HG02885 (cell line): ENCODE results near the gene TMEM234.

Experiments
- ATAC-seq: cut with Tn5 transposase; IDR thresholded peaks from one replicate; pipeline ENCODE4 v1.9.1; 2021; ENCODE audit warnings: mild to moderate bottlenecking; ENCODE audit not compliant: unreplicated experiment, poor library complexity

TMEM234 gene

DNA sequence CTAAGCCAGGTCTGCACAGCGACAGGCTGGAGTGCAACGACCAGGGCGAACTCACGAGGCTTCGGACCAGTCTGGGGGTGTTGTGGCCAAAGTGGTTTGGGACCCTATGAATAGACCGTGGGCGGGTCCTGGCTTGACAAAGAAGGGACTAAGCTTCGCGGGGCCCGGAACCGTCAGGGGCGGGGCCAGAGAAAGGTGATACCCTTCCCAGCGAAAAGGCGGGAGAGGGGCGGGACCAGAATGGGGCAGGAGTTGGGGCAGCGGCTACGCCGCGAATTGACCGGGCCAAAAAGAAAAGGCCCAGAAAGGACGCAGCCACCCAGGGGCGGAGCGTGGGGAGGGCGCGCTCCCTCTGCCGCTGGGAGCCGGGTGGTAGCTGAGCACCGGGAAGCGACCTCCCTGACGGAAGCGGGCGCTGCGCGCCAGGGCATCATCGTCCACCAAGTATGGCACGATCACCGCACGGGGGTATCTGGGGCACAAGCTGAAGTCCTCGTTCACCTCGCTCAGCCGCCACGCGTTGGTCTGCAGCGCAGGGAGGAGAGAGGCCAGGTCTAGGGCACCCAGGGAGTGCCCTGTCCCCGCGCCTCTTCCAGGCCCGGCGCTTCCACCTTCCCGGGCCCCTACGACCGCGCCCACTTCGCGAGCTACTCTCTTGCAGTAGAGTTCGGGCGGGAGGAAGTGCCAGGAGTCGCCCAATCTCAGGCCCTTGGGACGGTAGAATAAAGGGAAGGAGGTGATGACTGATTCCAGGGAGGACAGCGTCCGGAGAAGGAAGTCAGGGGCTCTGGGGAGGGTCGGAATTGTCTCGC lies 18.2 kb upstream of the TMEM234 start:
- ATAC-seq = no peak

DNA sequence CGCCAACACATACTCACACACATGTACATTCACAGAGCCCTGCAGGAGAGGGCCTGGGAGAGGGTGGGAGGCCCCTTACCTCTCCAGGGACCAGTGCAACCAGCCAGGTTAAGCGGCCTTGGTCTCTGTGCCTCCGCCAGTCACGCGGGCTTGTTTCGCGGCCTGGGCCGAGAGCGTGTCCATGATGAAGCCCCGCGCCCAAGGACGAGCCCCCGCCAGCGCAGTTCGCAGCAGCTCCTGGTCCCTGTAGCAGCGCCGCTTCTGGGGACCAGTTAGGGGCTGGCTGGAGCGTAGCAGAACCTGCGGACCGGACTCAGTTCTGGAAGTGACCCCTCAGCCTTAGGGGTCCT lies 17.6 kb upstream of the TMEM234 start:
- no peak for ATAC-seq

DNA sequence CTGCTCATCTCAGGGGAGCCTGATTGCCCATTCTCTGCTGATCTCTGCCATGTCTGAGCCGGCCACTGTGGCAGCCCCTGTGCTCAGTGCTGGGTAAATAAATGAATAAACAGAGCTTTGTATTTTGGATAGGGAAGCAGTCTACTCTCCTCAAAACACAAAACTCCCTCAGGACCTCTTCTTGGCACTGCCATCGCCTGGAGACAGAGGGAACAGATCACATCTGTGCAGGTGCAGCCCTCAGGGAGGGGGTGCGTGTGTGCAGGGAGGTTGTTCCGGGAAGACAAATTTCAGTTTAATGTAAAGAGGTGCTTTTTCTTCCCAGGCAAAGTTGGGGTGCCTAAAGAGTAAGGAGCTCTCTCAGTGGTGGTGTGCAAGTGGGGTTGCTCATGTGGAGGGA lies 17.2 kb upstream of the TMEM234 start:
- no peak for ATAC-seq

DNA sequence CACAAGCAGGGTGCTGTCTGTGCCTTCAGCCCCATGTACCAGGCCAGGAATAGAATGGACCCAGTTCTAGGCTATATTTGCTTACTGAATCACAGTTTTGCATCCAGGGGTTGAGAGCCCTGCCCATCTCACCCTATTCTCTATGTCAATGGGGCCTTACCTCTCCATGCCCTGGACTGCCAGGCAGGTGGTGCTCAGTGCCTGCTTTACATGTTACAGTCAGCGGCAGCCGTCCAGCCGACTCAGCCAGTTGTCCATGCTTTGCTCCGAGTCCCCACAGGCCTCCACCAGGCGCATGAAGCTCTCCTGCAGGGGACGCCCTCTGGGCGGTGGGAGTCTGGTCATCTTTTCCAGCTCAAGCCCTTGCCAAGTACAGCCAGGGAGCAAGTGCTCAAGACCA lies 12.6 kb upstream of the TMEM234 start:
- ATAC-seq = no peak

DNA sequence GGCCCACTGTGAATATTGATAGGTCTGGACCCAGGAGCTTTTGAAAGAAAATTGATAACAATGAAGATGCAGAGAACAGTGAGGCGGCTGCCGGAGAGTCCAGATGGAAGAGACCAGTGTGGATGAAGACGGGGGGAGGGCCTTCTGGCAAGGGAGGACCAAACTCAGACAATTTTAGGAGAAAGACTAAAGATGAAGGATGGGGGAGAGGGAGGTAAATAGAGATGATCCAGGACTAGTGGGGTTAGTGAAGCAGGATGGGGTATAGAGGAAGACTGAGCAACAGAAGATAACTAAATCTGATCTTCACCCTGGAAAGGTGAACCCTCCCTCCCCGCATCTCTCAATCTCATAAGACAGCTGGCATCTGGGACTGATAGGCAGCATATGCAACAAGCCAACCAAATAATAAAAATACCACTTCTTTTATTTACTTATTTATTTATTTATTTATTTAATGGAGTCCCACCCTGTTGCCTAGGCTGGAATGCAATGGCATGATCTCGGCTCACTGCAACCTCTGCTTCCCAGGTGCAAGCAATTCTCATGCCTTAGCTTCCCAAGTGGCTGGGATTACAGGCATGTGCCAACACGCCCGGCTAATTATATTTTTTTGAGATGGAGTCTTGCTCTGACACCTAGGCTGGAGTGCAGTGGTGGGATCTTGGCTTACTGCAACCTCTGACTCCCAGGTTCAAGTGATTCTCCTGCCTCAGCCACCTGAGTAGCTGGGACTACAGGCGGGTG lies 10.6 kb upstream of the TMEM234 start:
- no peak for ATAC-seq

DNA sequence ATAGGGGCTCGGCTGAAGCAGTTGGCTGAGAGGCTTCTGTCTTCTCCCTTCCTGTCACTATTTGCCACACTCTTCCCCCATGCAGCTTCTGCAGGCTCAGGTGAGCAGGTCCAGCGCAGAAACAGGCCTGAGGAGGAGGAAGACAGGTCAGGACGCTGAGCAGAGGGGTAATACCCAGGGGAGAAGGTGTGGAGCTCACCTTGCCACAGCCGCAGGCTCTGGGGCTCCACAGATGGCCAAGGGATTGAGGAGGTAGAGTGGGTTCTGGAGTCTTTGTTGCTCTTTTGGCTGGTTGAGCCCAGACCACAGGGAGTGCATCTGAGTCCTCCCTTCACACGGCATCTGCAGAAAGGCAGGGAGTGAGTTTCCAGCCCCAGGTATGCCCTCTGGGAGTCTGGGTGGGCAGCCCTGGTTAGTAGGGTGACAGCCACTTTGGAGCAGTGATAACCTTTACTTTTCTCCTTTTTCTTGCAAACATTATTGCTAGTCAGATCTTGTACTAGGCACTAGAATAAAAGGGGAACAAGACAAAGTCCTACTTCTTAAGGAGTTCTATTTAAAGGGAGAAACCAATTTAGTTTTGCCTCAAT lies 9.8 kb upstream of the TMEM234 start:
- no peak for ATAC-seq

DNA sequence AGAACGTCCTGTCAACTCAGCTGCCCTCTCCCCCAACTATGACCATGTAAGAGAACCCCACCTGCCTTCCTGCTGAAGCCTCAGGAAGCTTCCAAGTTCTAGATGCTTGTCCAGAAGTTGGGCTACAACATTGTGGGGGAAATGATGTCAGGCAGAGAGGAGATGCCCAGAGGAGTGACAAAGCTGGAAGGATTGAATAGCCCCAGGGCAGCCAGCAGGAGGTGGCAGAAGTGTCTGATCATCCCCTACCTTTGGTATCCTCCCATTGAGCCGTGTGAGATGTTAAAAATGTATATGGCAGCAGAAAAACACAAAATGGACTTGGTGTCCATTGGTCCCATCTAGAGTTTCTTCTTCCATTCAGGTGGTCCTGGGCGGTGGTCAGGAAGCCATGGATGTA lies 6.6 kb upstream of the TMEM234 start:
- ATAC-seq = no peak

DNA sequence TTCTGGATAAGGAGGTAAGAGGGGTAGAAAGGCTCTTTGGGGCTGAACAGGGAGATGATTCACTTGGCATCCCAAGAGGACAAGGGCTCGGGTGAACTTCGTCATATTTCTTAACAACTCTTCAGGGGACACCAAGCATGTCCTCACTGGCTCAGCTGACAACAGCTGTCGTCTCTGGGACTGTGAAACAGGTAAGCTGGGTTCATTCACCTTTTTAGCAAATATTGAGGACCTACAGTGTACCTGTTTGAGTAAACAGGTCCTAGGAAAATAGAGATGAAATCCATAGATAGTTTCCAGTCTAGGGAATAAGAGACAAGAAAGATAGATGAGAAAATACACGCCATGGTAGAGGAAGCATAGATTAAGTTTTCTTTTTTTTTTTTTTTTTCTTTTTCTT lies 2.1 kb upstream of the TMEM234 start:
- no peak for ATAC-seq

DNA sequence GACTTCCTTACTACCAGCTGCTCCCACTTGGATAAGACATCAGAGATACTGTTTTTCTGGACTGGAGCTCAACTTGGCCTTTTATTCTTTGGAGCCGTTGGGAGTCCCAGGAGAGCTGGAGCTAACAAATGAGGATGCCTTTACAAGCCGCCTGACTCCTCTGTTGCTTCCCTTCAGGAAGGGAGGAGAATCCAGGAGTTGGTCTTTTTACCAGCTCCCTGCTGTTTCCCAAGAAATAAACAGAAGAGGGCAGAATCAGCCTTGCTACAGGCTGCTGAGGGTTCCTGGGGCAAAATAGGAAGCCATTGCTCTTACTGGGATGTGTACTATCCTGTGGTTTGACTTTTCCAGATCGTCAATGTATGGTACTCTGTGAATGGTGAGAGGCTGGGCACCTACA lies 1.5 kb upstream of the TMEM234 start:
- ATAC-seq = no peak

DNA sequence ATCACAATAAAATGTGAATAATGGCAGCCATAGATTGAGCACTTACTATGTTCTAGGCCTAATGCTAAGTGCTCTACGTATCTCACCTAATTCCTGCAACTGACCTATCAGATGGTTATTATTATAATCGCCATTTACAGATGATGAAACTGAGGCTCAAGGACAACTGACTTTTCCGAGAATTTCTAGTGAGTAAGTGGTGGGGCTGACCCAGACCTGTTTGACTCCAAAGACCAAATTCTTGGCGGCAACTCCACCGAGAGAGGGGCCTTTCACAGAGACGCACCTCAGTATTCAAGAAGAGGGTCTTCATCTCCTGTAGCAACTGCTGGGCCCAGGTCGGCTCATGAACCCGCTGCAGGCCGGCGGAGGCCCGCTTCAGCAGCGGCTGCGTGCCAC lies 573 bp downstream of the TMEM234 start:
- peak; percentile 20 for ATAC-seq

DNA sequence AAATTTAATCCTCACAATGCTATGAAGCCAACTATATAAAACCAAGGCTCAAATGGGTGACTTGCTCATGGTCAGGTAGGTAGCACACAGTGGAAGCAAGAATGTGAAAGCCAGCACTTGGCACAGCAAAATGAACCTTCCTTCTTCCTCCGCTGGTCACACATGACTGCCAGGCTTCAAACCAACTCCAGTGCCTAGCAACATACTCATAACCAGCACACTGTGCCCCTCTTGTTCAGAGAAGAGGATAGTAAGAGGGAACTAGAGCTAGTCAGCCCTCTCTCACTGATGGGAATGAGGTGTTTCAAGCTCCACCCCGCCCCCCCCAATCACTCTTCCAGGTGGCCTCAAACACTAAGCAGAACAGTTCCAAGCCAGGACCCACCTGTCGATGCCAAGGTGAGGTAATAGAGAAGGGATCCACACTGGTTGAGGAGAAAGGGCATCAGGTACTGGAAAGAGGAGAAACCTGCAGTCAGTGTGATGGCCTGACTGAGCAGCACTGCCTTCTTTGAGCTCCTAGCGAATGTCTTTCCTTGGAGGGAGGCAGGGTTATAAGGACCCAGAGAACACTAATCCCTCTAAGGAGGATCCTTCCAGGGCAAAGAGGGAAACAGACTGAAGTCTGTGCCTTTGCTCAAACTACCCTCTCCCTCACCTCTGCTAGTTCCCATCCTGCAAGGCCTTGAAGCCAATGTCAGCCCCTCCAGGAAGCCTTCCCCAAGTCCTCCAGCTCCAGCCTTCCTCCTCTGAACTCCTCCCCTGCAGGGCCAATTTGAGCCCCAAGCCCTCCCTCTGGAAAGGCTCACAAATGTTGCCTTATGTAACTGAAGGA lies 1.2 kb downstream of the TMEM234 start:
- no peak for ATAC-seq

DNA sequence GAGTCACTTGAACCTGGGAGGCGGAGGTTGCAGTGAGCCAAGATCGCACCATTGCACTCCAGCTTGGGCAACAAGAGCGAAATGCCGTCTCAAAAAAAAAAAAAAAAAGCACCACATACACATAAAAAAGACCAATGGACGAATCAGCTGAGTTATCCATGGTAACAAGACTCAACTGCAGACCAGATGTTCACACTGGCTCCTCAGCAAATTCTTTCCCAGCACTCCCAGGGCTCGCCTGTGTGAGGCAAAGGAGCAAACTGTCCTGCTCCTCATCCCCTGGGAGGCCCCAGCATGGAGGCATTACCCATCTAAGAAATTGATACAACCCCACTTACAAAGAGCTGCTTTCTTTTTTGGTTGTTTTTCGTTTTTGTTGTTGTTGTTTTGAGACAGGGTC lies 3.1 kb downstream of the TMEM234 start:
- ATAC-seq = no peak

DNA sequence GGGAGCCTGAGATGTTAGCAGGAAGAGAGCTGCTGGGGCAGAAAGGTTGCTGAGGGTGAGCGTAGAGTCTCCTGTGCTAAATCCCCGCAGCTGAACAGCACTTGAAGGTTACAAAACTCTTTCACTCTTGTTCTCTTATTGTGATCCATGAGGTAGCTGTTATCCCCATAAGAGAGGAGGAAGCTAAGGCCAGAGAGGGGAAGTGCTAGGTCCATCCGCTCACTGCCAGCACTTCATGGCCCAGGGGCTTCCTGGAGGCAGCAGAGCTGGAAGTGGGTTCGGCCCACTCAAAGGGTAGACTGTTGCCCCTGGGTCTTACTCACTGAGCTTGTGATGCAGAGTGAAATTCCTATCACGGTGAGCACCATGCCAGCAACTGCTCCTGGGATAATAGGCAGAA lies 5.6 kb downstream of the TMEM234 start:
- ATAC-seq = no peak

DNA sequence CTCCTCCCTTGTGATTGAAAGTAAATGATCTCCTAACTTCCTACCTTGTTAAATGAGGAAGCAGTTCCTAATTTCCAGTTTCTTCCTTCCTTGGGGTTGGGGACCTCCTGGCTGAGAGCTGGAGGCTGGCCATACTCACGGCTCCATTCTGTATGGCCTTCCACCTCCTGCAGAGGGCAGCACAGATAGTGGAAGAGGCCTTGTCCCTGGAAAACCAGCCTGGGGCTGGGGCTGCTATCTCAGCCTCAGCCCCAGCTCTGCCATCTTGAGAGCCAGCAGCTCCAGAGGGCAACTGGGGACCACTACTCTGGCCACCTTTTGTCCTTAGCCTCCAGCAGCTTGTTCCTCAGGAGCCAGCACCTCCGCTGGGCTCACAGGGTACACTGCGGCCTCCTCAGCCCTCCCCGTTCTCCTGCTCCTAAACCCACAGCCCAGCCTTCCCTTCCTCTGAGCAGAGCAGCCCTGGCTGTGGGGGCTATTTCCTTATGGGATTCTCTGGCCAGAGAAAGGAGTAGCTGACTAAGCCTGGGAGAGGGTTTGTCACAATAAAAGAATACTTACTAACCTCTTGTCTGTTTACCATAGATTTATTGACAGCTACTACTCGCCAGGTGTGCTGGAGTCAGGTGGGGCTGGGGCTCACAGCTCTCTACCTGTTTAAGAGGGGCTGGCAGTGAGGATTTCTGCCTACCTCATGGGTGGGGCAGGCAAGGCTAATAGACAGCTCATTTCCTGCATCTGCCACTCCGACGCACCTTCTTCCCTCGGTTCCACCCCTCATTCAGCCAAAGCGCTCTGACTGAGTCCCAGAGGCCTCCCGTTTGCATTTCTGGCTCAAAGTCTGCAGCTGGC lies 6.3 kb downstream of the TMEM234 start:
- ATAC-seq = no peak

DNA sequence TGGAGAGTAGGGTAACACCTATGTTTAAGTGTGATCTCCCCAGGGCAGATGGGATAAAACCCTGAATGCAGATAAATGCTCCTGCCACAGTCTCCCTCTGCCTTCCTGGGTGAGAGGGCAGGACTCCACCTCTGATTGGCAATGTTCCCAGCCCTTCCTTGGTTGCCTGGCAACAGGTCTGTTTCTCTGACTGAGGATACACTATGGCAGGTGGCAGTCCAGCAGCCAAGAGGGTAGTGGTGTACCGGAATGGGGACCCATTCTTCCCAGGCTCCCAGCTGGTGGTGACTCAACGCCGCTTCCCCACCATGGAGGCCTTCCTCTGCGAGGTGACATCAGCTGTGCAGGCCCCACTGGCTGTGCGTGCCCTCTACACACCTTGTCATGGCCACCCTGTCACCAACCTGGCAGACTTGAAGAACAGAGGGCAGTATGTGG lies 13.2 kb downstream of the TMEM234 start, which contains the start of gene DCDC2B:
Gene DCDC2B (plus strand): TSS at position 199 of the 438 bp plus-strand sequence. CDS start 5 bp downstream, at position 204.
- no peak for ATAC-seq

DNA sequence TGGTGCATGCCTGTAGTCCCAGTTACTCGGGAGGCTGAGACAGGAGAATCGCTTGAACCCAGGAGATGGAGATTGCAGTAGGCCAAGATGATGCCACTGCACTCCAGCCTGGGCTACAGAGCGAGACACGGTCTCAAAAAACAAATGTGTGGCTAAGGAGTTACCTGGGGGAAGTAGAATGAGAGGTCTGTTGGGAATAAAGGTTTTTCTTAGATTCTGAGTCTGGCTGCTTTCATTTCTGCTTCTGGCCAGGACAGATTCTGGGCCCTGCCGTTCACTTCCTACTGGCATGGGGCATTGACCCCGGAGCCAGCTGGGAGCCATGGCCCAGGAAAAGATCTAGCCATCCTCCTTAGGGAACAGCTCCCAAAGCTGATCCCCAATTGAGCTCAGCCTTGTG lies 13.7 kb downstream of the TMEM234 start:
- no peak for ATAC-seq

DNA sequence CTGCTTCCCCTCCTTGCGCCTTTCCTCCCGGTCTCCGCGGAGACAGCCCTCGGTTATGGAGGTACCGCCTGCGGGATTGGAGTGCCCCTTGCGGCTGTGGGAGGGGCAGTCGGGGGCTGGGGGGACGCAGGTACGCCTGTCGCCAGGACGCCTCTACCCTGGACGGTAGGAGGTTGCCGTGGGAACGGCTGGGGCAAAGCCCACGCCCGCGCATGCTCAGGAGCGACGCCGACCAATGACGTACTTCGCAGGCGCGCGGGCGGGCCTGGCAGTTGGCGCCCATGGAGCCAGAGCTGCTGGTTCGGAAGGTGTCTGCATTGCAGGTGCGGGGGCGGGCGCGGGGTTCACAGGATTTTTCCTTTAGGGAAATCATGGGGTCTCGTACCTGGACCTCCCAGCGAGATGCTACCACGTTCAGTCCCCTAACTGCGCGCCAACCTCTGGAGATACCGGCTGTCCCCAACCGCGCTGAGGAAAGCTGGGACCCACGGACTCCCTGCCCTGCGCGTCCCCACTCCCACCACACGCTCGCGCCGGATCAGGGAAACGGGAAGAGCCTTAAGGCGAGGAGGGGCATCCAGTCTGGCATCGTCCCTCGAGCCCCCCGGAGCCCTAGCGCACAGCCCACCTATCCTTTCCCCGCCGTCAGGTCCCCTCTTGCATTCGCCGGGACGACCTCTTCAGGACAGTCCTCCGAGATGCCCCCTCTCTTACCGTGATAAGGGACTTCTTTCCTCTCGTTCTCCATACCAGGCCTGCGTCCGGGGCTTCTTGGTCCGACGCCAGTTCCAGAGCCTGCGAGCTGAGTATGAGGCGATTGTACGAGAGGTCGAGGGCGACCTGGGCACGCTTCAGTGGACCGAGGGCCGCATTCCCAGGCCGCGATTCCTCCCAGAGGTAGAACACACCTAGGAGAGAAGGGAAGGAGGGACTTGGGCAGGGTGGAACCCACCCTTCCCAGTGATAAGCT lies 16.5 kb downstream of the TMEM234 start, which contains the start of gene IQCC:
Gene IQCC (plus strand): TSS at position 271 of the 970 bp plus-strand sequence. CDS start 11 bp downstream, at position 282.
- peak; percentile 57 for ATAC-seq

DNA sequence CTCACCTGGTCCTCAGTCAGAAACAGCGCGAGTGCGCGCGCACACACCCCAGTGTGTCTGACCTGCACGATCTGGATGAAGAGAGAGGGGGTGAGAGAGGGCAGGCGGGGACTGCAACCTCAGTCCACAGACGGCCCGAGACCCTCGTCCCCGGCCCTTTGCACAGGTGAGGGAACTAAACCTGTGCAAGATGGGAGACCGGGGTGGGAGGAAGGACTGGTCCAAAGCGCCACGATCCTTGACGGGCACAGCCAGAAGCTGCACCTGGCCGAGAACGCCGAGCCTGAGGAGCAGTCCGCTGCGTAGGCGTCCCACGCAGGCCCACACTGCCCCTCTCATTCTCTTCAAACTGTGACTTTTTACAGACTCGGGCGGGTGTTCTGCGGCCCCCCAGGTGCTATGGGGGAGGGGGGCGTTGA lies 17.2 kb downstream of the TMEM234 start:
- ATAC-seq = no peak
